Mammary epithelial cell (primary cell): ENCODE measurements around the gene CA9.

Experiments used
- CTCF ChIP-seq, 2 donors: IDR thresholded peaks in 1 of 2; conservative IDR thresholded peaks in 1 of 2; 2 replicates each; pipeline ENCODE4 v1.5.1; 2011 to 2012; ENCODE audit warnings: inconsistent platforms in 2 of 2, low read length in 2 of 2, mild to moderate bottlenecking in 2 of 2, control low read depth in 1 of 2, low read depth in 1 of 2; ENCODE audit not compliant: insufficient read depth in 1 of 2; ENCODE audit errors: extremely low read depth in 1 of 2
- EZH2 ChIP-seq: IDR thresholded peaks from 2 replicates; pipeline ENCODE4 v1.6.1; 2012; ENCODE audit warnings: low read length, inconsistent platforms, borderline replicate concordance

GRCh38 chr9:35686222-35687203, 12.8 kb downstream of the CA9 start:
- TF ChIP-seq EZH2, result no peak
- no peak for TF ChIP-seq CTCF (conservative IDR thresholded peaks at IDR 0.05 in 1 of 2, IDR thresholded peaks at IDR 0.05 in 1 of 2; ENCODE audit: extremely low read depth in 1 of 2, insufficient read depth in 1 of 2, low read depth in 1 of 2, low read length in 2 of 2)
